GM23248 (cell line): ENCODE measurements around the gene ANO2.

ENCODE experiments used
- EZH2 ChIP-seq: fragments of 200-600 bp; sonication (generic); IDR thresholded peaks from 2 replicates; pipeline ENCODE4 v1.6.1; 2018; ENCODE audit warnings: antibody characterized with exemption, mild to moderate bottlenecking; ENCODE audit not compliant: insufficient read depth, poor library complexity, severe bottlenecking
- EZH2phosphoT487 ChIP-seq: fragments of 200-600 bp; sonication (generic); IDR thresholded peaks from 2 replicates; pipeline ENCODE4 v1.6.1; 2018; ENCODE audit warnings: antibody characterized with exemption, moderate library complexity, mild to moderate bottlenecking, low read depth; ENCODE audit not compliant: insufficient read depth

DNA sequence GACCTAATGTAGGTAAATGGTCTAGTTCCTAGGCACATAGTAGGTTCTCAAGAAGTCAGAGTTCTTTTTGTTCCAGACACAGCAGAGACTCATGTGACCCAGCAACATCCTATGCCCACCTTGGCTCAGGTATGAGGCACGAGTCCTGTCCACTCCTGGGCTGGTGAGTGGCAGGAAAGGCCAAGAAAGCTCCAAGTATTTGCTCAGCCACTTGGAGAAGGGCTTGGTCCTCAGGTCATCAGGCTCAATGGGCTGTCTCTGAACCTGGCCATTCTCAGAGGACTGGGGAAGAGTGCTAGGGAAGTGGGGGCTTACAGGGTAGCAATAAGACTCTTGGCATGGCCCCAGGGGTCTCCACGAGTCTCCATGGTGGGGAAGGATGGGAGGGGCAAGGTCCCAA lies 260.1 kb downstream of the ANO2 start:
- TF ChIP-seq EZH2 (no peak), EZH2phosphoT487 (no peak)
